ENCODE measurements around the gene ENOPH1. TPM values are rescaled to one million over a fixed set of nuclear protein-coding genes. Genes with fewer than 3 reads are reported as not detected.
"Not testable (repeated sequence)": the region's sequence is repeated elsewhere in the genome, so short reads cannot be mapped to it uniquely, and the experiment has no call there.

The ENOPH1 gene
- total and polyA plus RNA-seq, 7 donors, result 15.5 to 31.9 (median 21.8) TPM

DNA sequence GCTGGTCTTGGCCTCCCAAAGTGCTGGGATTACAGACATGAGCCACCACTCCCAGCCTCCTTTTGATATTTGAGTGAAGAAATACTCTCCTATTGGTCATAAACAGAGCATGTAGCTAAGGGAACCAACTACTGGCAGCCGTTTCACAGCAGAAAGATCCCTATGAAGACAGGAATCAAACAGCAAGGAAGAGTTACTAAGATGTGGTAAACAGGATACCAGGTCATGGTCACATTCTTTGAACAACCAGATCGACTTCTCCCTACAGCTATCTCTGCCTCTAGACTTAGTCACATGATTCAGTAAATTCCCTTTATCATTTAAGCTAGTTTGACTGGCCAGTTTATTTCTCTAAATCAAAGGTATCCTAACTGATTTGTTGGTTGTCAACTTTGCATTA lies 47.6 kb upstream of the ENOPH1 start:
- no peaks in the 10 kb centered on the region for H3K9me3 ChIP-seq
- TF ChIP-seq POLR2AphosphoS5 (IDR thresholded peaks at IDR 0.05) (no peak), POLR2A (IDR thresholded peaks at IDR 0.05) (no peak)
- TF ChIP-seq, protein P1, sequence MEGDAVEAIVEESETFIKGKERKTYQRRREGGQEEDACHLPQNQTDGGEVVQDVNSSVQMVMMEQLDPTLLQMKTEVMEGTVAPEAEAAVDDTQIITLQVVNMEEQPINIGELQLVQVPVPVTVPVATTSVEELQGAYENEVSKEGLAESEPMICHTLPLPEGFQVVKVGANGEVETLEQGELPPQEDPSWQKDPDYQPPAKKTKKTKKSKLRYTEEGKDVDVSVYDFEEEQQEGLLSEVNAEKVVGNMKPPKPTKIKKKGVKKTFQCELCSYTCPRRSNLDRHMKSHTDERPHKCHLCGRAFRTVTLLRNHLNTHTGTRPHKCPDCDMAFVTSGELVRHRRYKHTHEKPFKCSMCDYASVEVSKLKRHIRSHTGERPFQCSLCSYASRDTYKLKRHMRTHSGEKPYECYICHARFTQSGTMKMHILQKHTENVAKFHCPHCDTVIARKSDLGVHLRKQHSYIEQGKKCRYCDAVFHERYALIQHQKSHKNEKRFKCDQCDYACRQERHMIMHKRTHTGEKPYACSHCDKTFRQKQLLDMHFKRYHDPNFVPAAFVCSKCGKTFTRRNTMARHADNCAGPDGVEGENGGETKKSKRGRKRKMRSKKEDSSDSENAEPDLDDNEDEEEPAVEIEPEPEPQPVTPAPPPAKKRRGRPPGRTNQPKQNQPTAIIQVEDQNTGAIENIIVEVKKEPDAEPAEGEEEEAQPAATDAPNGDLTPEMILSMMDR (IDR thresholded peaks at IDR 0.05), result no peak
- H3K27ac ChIP-seq, result no peak overlapping the region
- H3K36me3 ChIP-seq, result no peaks in the 10 kb centered on the region
- H3K4me1 ChIP-seq, result no peaks in the 10 kb centered on the region
- H3K4me3 ChIP-seq, result no peak overlapping the region
- WGBS, 2 donors, result 67 to 88% methylated on average over 2 of the region's 2 CpGs
- DNase-seq, result no peak
- intact Hi-C loops (cut with DNase I), result no loop called here
- H3K27me3 ChIP-seq, result no peaks in the 10 kb centered on the region

DNA sequence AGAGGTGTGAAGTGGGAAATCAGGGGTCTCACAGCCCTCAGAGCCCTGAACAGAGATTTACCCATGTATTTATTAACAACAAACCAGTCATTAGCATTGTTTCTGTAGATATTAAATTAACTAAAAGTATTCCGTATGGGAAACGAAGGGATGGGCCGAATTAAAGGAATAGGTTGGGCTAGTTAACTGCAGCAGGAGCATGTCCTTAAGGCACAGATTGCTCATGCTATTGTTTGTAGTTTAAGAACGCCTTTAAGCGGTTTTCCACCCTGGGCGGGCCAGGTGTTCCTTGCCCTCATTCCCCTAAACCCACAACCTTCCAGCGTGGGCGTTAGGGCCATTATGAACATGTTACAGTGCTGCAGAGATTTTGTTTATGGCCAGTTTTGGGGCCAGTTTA lies 44.1 kb upstream of the ENOPH1 start:
- H3K27ac ChIP-seq; H3K4me3 ChIP-seq; H3K27me3 ChIP-seq; H3K9me3 ChIP-seq; intact Hi-C loops (cut with DNase I); H3K36me3 ChIP-seq; H3K4me1 ChIP-seq; DNase-seq: not testable (repeated sequence)
- 95 to 97% methylated on average over 8 of the region's 8 CpGs for WGBS, 2 donors

DNA sequence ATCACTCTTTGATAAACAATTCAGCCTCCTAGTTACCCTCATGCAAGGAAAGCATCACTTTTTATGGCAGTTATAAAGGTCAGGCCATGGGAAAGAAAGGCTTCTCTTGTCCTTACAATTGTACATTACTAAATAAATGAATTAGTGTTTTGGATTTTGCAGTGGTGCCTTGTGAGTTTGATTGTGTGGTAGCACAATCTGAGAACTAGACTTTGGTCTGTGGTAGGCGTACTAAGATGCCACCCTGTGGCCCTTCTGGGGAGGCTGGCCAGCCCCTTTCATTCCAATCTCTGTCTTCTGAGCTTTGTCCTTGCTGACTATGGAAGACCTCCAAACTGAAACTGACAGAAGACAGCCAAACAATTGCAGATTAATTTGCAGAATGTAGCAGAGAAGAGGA lies 42.0 kb upstream of the ENOPH1 start:
- TF ChIP-seq, protein P1 (IDR thresholded peaks at IDR 0.05), result no peak
- no peak for TF ChIP-seq EP300 (IDR thresholded peaks at IDR 0.05)
- no peak for TF ChIP-seq POLR2A (IDR thresholded peaks at IDR 0.05)
- no peak for TF ChIP-seq POLR2AphosphoS5 (IDR thresholded peaks at IDR 0.05)
- WGBS, 2 donors, result 22 to 57% methylated on average over 1 of the region's 1 CpG
- H3K36me3 ChIP-seq, result no peaks in the 10 kb centered on the region
- intact Hi-C loops (cut with DNase I), result no loop called here
- DNase-seq, result no peak
- no peaks in the 10 kb centered on the region for H3K27me3 ChIP-seq
- no peaks in the 10 kb centered on the region for H3K9me3 ChIP-seq
- H3K4me1 ChIP-seq, result no peaks in the 10 kb centered on the region
- no peak overlapping the region for H3K27ac ChIP-seq
- H3K4me3 ChIP-seq, result no peak overlapping the region

DNA sequence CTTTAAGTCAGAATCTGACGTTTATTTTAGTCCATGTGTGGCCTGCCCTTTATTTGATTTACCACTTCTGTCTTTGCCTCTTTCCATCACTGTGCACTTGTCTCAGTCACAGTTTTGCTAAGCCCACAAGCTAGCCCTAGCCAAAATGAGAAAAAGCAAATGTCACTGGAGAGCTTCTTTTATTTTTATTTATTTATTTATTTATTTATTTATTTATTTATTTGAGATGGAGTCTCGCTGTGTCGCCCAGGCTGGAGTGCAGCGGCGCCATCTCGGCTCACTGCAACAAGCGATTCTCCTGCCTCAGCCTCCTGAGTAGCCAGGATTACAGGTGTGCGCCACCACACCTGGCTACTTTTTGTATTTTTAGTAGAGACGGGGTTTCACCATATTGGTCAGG lies 40.3 kb upstream of the ENOPH1 start:
- WGBS, 2 donors, result 90% methylated on average over 9 of the region's 9 CpGs
- H3K4me3 ChIP-seq; DNase-seq; intact Hi-C loops (cut with DNase I); H3K9me3 ChIP-seq; H3K27me3 ChIP-seq; H3K4me1 ChIP-seq; H3K27ac ChIP-seq; H3K36me3 ChIP-seq: not testable (repeated sequence)

DNA sequence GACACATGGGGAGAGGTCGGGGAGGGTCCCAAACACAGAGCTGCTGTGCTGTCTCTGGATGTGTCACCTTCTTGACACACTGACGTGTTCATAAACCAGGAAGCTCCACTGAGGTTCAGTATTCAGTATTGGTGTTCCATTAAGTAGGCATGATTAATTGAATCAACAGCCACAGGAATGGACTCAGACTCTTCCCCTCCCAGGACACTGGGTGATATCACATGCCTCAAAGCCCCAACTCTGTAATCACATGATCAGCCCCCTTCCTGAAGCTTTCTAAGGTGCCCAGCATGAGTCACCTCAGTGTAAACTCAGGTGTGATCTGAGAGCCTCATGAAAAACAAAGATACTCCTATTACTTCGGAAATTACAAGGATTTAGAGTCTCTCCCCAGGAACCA lies 35.5 kb upstream of the ENOPH1 start:
- no peak overlapping the region for H3K27ac ChIP-seq
- H3K4me1 ChIP-seq, result no peaks in the 10 kb centered on the region
- 85 to 90% methylated on average over 3 of the region's 3 CpGs for WGBS, 2 donors
- DNase-seq, result no peak
- H3K9me3 ChIP-seq, result no peaks in the 10 kb centered on the region
- no peaks in the 10 kb centered on the region for H3K36me3 ChIP-seq
- no peak overlapping the region for H3K4me3 ChIP-seq
- no peak for TF ChIP-seq EP300 (IDR thresholded peaks at IDR 0.05)
- intact Hi-C loops (cut with DNase I), result no loop called here
- no peaks in the 10 kb centered on the region for H3K27me3 ChIP-seq

DNA sequence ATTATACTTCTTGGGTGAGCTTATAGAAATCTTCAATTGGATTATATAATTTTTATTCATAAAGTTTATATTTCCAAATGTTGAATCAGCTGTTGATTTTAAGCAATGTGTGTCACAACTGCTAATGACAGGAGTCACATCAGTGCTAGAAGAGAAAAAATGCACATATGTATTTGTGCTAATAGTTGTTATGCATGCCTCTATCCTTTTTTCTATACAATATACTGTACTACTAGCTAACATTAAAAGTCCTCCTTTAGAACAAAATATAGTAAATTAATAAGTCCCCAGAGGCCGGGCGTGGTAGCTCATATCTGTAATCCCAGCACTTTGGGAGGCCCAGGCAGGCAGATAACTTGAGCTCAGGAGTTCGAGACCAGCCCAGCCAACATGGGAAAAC lies 32.9 kb upstream of the ENOPH1 start:
- no peak for DNase-seq
- H3K27ac ChIP-seq, result no peak overlapping the region
- WGBS, 2 donors, result 90 to 94% methylated on average over 3 of the region's 3 CpGs
- no peaks in the 10 kb centered on the region for H3K36me3 ChIP-seq
- H3K4me1 ChIP-seq, result no peaks in the 10 kb centered on the region
- intact Hi-C loops (cut with DNase I), result no loop called here
- H3K4me3 ChIP-seq, result no peak overlapping the region
- H3K27me3 ChIP-seq, result no peaks in the 10 kb centered on the region
- TF ChIP-seq, protein P1 (IDR thresholded peaks at IDR 0.05), result no peak
- no peak for TF ChIP-seq EP300 (IDR thresholded peaks at IDR 0.05)
- TF ChIP-seq POLR2A (IDR thresholded peaks at IDR 0.05), result no peak
- TF ChIP-seq POLR2AphosphoS5 (IDR thresholded peaks at IDR 0.05), result no peak
- no peaks in the 10 kb centered on the region for H3K9me3 ChIP-seq
